HEK293 (cell line): Measurements from ENCODE around the gene SPATA25.

Source experiments
- CTCF ChIA-PET: fragments of 350-600 bp; formaldehyde crosslinking; extraction: SDS; loops from one replicate; lab custom pipeline; 2021; ENCODE audit warnings: antibody characterized with exemption; lab: Yijun Ruan, JAX
- POLR2A ChIA-PET: fragments of 300-600 bp; formaldehyde crosslinking; extraction: SDS; loops from one replicate; lab custom pipeline; 2020; ENCODE audit warnings: antibody characterized with exemption, inconsistent platforms; lab: Yijun Ruan, JAX
- H3K27ac ChIP-seq: fragments of 200-500 bp; sonication (Bioruptor generic); 2 replicates; pipeline ENCODE4 v1.5.1; 2014; ENCODE audit warnings: low read depth, low read length, control low read depth, inconsistent platforms; ENCODE audit errors: extremely low read depth
- H3K36me3 ChIP-seq, 2 experiments: fragments of 200-500 bp in 1 of 2; sonication (Bioruptor generic) in 1 of 2; 1 replicate in 1 of 2; 2 replicates in 1 of 2; pipeline ENCODE4 v1.5.1; 2014 to 2017; ENCODE audit warnings: inconsistent platforms in 2 of 2, low read length in 2 of 2; ENCODE audit not compliant: control insufficient read depth in 2 of 2, insufficient read depth in 1 of 2
- H3K4me1 ChIP-seq: fragments of 200-500 bp; sonication (Bioruptor generic); 2 replicates; pipeline ENCODE4 v1.5.1; 2014; ENCODE audit warnings: mild to moderate bottlenecking, low read length, inconsistent platforms; ENCODE audit not compliant: control insufficient read depth, insufficient read depth
- H3K4me3 ChIP-seq: 2 replicates; pipeline ENCODE4 v1.5.1; 2011; ENCODE audit warnings: low read depth, mild to moderate bottlenecking, control low read depth, low read length, moderate library complexity
- H3K9me3 ChIP-seq: fragments of 200-500 bp; sonication (Bioruptor generic); 2 replicates; pipeline ENCODE4 v1.5.1; 2014; ENCODE audit warnings: low read depth, low read length, inconsistent platforms; ENCODE audit not compliant: control insufficient read depth, insufficient read depth
- GLIS1 ChIP-seq: fragments of 450-650 bp; formaldehyde crosslinking; IDR thresholded peaks from 2 replicates; pipeline ENCODE4 v1.5.1; 2016; ENCODE audit warnings: missing biosample characterization, missing genetic modification characterization
- GLIS2 ChIP-seq: fragments of 450-650 bp; formaldehyde crosslinking; IDR thresholded peaks from 2 replicates; pipeline ENCODE4 v1.5.1; 2016; ENCODE audit warnings: missing biosample characterization, missing genetic modification characterization
- KLF1 ChIP-seq: fragments of 450-650 bp; formaldehyde crosslinking; IDR thresholded peaks from 2 replicates; pipeline ENCODE4 v1.5.1; 2016; ENCODE audit warnings: missing biosample characterization, missing genetic modification characterization
- OSR2 ChIP-seq: fragments of 450-650 bp; formaldehyde crosslinking; IDR thresholded peaks from 2 replicates; pipeline ENCODE4 v1.5.1; 2016; ENCODE audit warnings: missing biosample characterization, missing genetic modification characterization
- SCRT2 ChIP-seq: fragments of 450-650 bp; formaldehyde crosslinking; IDR thresholded peaks from 2 replicates; pipeline ENCODE4 v1.5.1; 2016; ENCODE audit warnings: missing biosample characterization, missing genetic modification characterization
- WT1 ChIP-seq: fragments of 450-650 bp; formaldehyde crosslinking; IDR thresholded peaks from 2 replicates; pipeline ENCODE4 v1.5.1; 2016; ENCODE audit warnings: missing biosample characterization, missing genetic modification characterization
- ZFP3 ChIP-seq: fragments of 450-650 bp; formaldehyde crosslinking; IDR thresholded peaks from 2 replicates; pipeline ENCODE4 v1.5.1; 2016; ENCODE audit warnings: low read depth, missing biosample characterization, missing genetic modification characterization
- ZFP41 ChIP-seq: fragments of 450-650 bp; formaldehyde crosslinking; IDR thresholded peaks from 2 replicates; pipeline ENCODE4 v1.5.1; 2016; ENCODE audit warnings: missing biosample characterization, missing genetic modification characterization, borderline replicate concordance
- ZIC2 ChIP-seq: fragments of 450-650 bp; formaldehyde crosslinking; IDR thresholded peaks from 2 replicates; pipeline ENCODE4 v1.5.1; 2016; ENCODE audit warnings: missing biosample characterization, missing genetic modification characterization
- ZNF214 ChIP-seq: fragments of 450-650 bp; formaldehyde crosslinking; IDR thresholded peaks from 2 replicates; pipeline ENCODE4 v1.5.1; 2017; ENCODE audit warnings: missing biosample characterization, mild to moderate bottlenecking, missing genetic modification characterization, borderline replicate concordance
- ZNF239 ChIP-seq: fragments of 450-650 bp; formaldehyde crosslinking; IDR thresholded peaks from 2 replicates; pipeline ENCODE4 v1.5.1; 2016; ENCODE audit warnings: missing biosample characterization, missing genetic modification characterization
- ZNF266 ChIP-seq: fragments of 450-650 bp; formaldehyde crosslinking; IDR thresholded peaks from 2 replicates; pipeline ENCODE4 v1.5.1; 2016; ENCODE audit warnings: missing biosample characterization, missing genetic modification characterization, low read depth
- ZNF324 ChIP-seq: fragments of 450-650 bp; formaldehyde crosslinking; IDR thresholded peaks from 2 replicates; pipeline ENCODE4 v1.5.1; 2016; ENCODE audit warnings: missing biosample characterization, missing genetic modification characterization
- ZNF473 ChIP-seq: fragments of 450-650 bp; formaldehyde crosslinking; IDR thresholded peaks from 2 replicates; pipeline ENCODE4 v1.5.1; 2017; ENCODE audit warnings: missing biosample characterization, missing genetic modification characterization
- ZNF510 ChIP-seq: fragments of 450-650 bp; formaldehyde crosslinking; IDR thresholded peaks from 2 replicates; pipeline ENCODE4 v1.5.1; 2018; ENCODE audit warnings: mild to moderate bottlenecking, missing genetic modification characterization, missing biosample characterization; ENCODE audit not compliant: insufficient replicate concordance
- ZNF529 ChIP-seq: fragments of 450-650 bp; formaldehyde crosslinking; IDR thresholded peaks from 2 replicates; pipeline ENCODE4 v1.5.1; 2017; ENCODE audit warnings: missing genetic modification characterization, missing biosample characterization; ENCODE audit not compliant: insufficient replicate concordance
- ZNF549 ChIP-seq: fragments of 450-650 bp; IDR thresholded peaks from 2 replicates; pipeline ENCODE4 v1.5.1; 2018; ENCODE audit warnings: missing biosample characterization, missing genetic modification characterization, mild to moderate bottlenecking, inconsistent platforms, moderate library complexity
- ZNF558 ChIP-seq: fragments of 450-650 bp; formaldehyde crosslinking; IDR thresholded peaks from 2 replicates; pipeline ENCODE4 v1.5.1; 2016; ENCODE audit warnings: missing biosample characterization, missing genetic modification characterization
- ZNF624 ChIP-seq: fragments of 450-650 bp; formaldehyde crosslinking; IDR thresholded peaks from 2 replicates; pipeline ENCODE4 v1.5.1; 2017; ENCODE audit warnings: missing biosample characterization, missing genetic modification characterization
- ZNF654 ChIP-seq: fragments of 450-650 bp; formaldehyde crosslinking; IDR thresholded peaks from 2 replicates; pipeline ENCODE4 v1.5.1; 2016; ENCODE audit warnings: low read depth, missing biosample characterization, missing genetic modification characterization
- ZNF670 ChIP-seq: fragments of 450-650 bp; formaldehyde crosslinking; IDR thresholded peaks from 2 replicates; pipeline ENCODE4 v1.5.1; 2016; ENCODE audit warnings: missing biosample characterization, missing genetic modification characterization, low read depth
- ZNF76 ChIP-seq: fragments of 450-650 bp; formaldehyde crosslinking; IDR thresholded peaks from 2 replicates; pipeline ENCODE4; 2016; ENCODE audit warnings: low read depth, missing biosample characterization, missing genetic modification characterization, borderline replicate concordance
- ZSCAN4 ChIP-seq: fragments of 450-650 bp; formaldehyde crosslinking; IDR thresholded peaks from 2 replicates; pipeline ENCODE4 v1.5.1; 2017; ENCODE audit warnings: missing biosample characterization, missing genetic modification characterization
- ZXDB ChIP-seq: fragments of 450-650 bp; formaldehyde crosslinking; IDR thresholded peaks from 2 replicates; pipeline ENCODE4 v1.5.1; 2016; ENCODE audit warnings: missing biosample characterization, missing genetic modification characterization
- TF ChIP-seq, protein P1 (sequence below): fragments of 450-650 bp; formaldehyde crosslinking; IDR thresholded peaks from 2 replicates; pipeline ENCODE4 v1.5.1; 2016; ENCODE audit warnings: missing biosample characterization, missing genetic modification characterization, low read depth

Gene SPATA25

DNA sequence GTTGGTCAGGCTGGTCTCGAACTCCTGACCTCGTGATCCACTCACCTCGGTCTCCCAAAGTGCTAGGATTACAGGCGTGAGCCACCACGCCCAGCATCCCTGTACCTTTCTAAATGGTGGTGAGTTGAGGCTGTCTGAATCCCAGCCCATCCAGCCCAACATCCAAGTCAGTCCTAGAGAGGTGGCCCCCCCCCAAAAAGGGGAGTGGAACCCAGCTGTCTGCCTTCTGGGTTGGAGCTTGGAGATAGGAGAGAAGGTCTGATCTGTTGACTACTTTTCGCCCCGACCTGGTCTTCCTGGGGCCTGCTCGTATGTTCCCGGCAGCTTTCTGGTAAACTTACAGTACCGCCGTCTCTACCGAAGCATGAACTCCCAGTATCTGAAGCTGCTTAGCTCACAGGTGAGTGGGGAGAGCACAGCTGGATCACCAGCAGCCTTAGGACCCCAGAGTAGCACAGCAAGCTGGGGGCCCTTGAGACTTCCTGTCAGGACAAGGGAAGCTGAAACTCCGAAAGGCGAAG lies 9.3 kb upstream of the SPATA25 start:
- Histone ChIP-seq H3K4me1 (peaks cover 3% of the 10 kb centered on the region; the same call in 1 of the 2 replicates), H3K36me3 (peaks cover 0 to 45% of the 10 kb centered on the region in 2 experiments; a peak in 2 of 3 replicates), H3K4me3 (no peak overlapping the region), H3K9me3 (no peaks in the 10 kb centered on the region), H3K27ac (no peak overlapping the region)
- TF ChIP-seq ZNF549 (tag by site-specific recombination) (no peak), ZNF76 (tag by site-specific recombination) (no peak), ZNF214 (tag by site-specific recombination) (no peak), ZIC2 (tag by site-specific recombination) (no peak), ZNF558 (no peak), ZNF654 (tag by site-specific recombination) (no peak), ZFP41 (tag by site-specific recombination) (no peak), OSR2 (no peak), ZNF324 (tag by site-specific recombination) (no peak)
- ChIA-PET POLR2A (interaction anchor here (2.1 kb wide), 1 partner anchor 9 kb away, joined by 8 read pairs; no protein-coding TSS in a partner anchor), CTCF (interaction anchor here (0.5 to 1.0 kb wide), 3 partner anchors 9 to 97 kb away, joined by 3 to 5 read pairs (median 3); no protein-coding TSS in a partner anchor)

GRCh38 chr20:45894797-45895196 lies 7.4 kb upstream of the SPATA25 start:
- TF ChIP-seq ZNF624 (tag by site-specific recombination) (no peak), ZNF473 (tag by site-specific recombination) (no peak), ZNF529 (tag by site-specific recombination) (no peak), GLIS1 (no peak), ZNF670 (no peak)
- TF ChIP-seq, all 188 proteins: peak for 0
- peaks cover 3% of the 10 kb centered on the region; the same call in 1 of the 2 replicates for H3K4me1 ChIP-seq
- POLR2A ChIA-PET = no interaction called here
- no peak overlapping the region for H3K27ac ChIP-seq
- peaks cover 0 to 45% of the 10 kb centered on the region in 2 experiments; a peak in 2 of 3 replicates for H3K36me3 ChIP-seq
- CTCF ChIA-PET = interaction anchor here (0.5 kb wide), 1 partner anchor 10 kb away, joined by 3 read pairs; no protein-coding TSS in a partner anchor
- H3K4me3 ChIP-seq = no peak overlapping the region
- H3K9me3 ChIP-seq = no peaks in the 10 kb centered on the region

- ChIA-PET POLR2A (interaction anchor here (1.0 kb wide), 1 partner anchor 11 kb away, joined by 4 read pairs; no protein-coding TSS in a partner anchor), CTCF (no interaction called here)
- H3K4me1 ChIP-seq = peaks cover 3% of the 10 kb centered on the region; the same call in 1 of the 2 replicates
- H3K27ac ChIP-seq = no peak overlapping the region
- H3K9me3 ChIP-seq = no peaks in the 10 kb centered on the region
- no peak overlapping the region for H3K4me3 ChIP-seq
- peaks cover 0 to 42% of the 10 kb centered on the region in 2 experiments; a peak in 2 of 3 replicates for H3K36me3 ChIP-seq
- no peak for TF ChIP-seq ZSCAN4 (tag by site-specific recombination)
- TF ChIP-seq GLIS1 = peak; percentile 65
- no peak for TF ChIP-seq GLIS2
- TF ChIP-seq, all 188 proteins: peak for 1
These were observed 6.4 kb upstream of the SPATA25 start for GRCh38 chr20:45893831-45894230.

GRCh38 chr20:45892828-45893500 lies 5.5 kb upstream of the SPATA25 start:
- ChIA-PET CTCF (interaction anchor here (0.8 to 1.6 kb wide), 2 partner anchors 15 to 41 kb away, joined by 3 to 4 read pairs; no protein-coding TSS in a partner anchor), POLR2A (interaction anchor here (0.7 kb wide), 1 partner anchor 13 kb away, joined by 3 read pairs; no protein-coding TSS in a partner anchor)
- no peak overlapping the region for H3K4me3 ChIP-seq
- peaks cover 3% of the 10 kb centered on the region; the same call in 1 of the 2 replicates for H3K4me1 ChIP-seq
- H3K36me3 ChIP-seq = peaks cover 0 to 41% of the 10 kb centered on the region in 2 experiments; a peak in 2 of 3 replicates
- no peaks in the 10 kb centered on the region for H3K9me3 ChIP-seq
- no peak overlapping the region for H3K27ac ChIP-seq
- no peak for TF ChIP-seq ZNF510 (tag by site-specific recombination)
- TF ChIP-seq, protein P1, sequence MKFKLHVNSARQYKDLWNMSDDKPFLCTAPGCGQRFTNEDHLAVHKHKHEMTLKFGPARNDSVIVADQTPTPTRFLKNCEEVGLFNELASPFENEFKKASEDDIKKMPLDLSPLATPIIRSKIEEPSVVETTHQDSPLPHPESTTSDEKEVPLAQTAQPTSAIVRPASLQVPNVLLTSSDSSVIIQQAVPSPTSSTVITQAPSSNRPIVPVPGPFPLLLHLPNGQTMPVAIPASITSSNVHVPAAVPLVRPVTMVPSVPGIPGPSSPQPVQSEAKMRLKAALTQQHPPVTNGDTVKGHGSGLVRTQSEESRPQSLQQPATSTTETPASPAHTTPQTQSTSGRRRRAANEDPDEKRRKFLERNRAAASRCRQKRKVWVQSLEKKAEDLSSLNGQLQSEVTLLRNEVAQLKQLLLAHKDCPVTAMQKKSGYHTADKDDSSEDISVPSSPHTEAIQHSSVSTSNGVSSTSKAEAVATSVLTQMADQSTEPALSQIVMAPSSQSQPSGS (tag by site-specific recombination) = no peak
- no peak for TF ChIP-seq SCRT2 (tag by site-specific recombination)
- no peak for TF ChIP-seq ZXDB (tag by site-specific recombination)
- TF ChIP-seq KLF1 (tag by site-specific recombination) = no peak
- TF ChIP-seq ZNF529 (tag by site-specific recombination) = no peak
- TF ChIP-seq ZFP3 (tag by site-specific recombination) = no peak
- no peak for TF ChIP-seq ZNF266 (tag by site-specific recombination)
- TF ChIP-seq WT1 = no peak
- no peak for TF ChIP-seq ZNF239
- no peak for TF ChIP-seq ZNF624 (tag by site-specific recombination)
- TF ChIP-seq ZNF76 (tag by site-specific recombination) = no peak
